Glutamatergic neuron (in vitro differentiated cells): ENCODE measurements around the gene YJU2. TPM values are rescaled to one million over a fixed set of nuclear protein-coding genes. Genes with fewer than 3 reads are reported as not detected.
"Not testable (repeated sequence)": the region's sequence is repeated elsewhere in the genome, so short reads cannot be mapped to it uniquely, and the experiment has no call there.

ENCODE experiments used
- DNase-seq: peaks from one replicate; pipeline ENCODE4 v3.0.0; 2022
- H3K27ac Mint-ChIP-seq: one replicate; pipeline ENCODE4 v1.8.0; 2020; ENCODE audit warnings: mild to moderate bottlenecking, mixed read lengths, inconsistent platforms; ENCODE audit not compliant: unreplicated experiment
- H3K27me3 Mint-ChIP-seq: one replicate; pipeline ENCODE4 v1.8.0; 2020; ENCODE audit warnings: mild to moderate bottlenecking, moderate library complexity, mixed read lengths, inconsistent platforms; ENCODE audit not compliant: unreplicated experiment
- H3K36me3 Mint-ChIP-seq: one replicate; pipeline ENCODE4 v1.8.0; 2020; ENCODE audit warnings: mild to moderate bottlenecking, mixed read lengths, inconsistent platforms; ENCODE audit not compliant: unreplicated experiment
- H3K4me1 Mint-ChIP-seq: one replicate; pipeline ENCODE4 v1.8.0; 2020; ENCODE audit warnings: mild to moderate bottlenecking, low read depth, mixed read lengths, inconsistent platforms; ENCODE audit not compliant: unreplicated experiment
- H3K4me3 Mint-ChIP-seq: one replicate; pipeline ENCODE4 v1.8.0; 2020; ENCODE audit warnings: mild to moderate bottlenecking, mixed read lengths, inconsistent platforms; ENCODE audit not compliant: unreplicated experiment
- H3K9me3 Mint-ChIP-seq: one replicate; pipeline ENCODE4 v1.8.0; 2020; ENCODE audit warnings: mild to moderate bottlenecking, moderate library complexity, mixed read lengths, inconsistent platforms; ENCODE audit not compliant: unreplicated experiment
- CTCF ChIP-seq: fragments of 200-600 bp; sonication (generic); IDR thresholded peaks from one replicate; pipeline ENCODE4 v1.5.0; 2021; ENCODE audit not compliant: partially characterized antibody, unreplicated experiment
- total RNA-seq: library from RNA; stranded (reverse); fragmentation: NEBNext Ultra II Directional; extraction: Animal tissue kit (Norgen Biotek cat#: 25700); gene quantifications from one replicate; pipeline ENCODE4 v1.2.1, GENCODE V29; 2021; ENCODE audit not compliant: unreplicated experiment

Gene YJU2
- total RNA-seq, 1 donor from 2014 or later, result 18.7 TPM

GRCh38 chr19:4210166-4210731 is 36.6 kb upstream of the YJU2 start:
- Mint-ChIP-seq H3K27me3 (no peaks in the 10 kb centered on the region), H3K27ac (no peak overlapping the region), H3K4me3 (no peak overlapping the region), H3K36me3 (no peaks in the 10 kb centered on the region), H3K4me1 (no peaks in the 10 kb centered on the region), H3K9me3 (no peaks in the 10 kb centered on the region)
- TF ChIP-seq CTCF, result no peak
- no peak for DNase-seq

- no peak for TF ChIP-seq CTCF
- Mint-ChIP-seq H3K4me1 (no peaks in the 10 kb centered on the region), H3K9me3 (peaks cover 5% of the 10 kb centered on the region), H3K27me3 (no peaks in the 10 kb centered on the region), H3K4me3 (no peak overlapping the region), H3K27ac (no peak overlapping the region), H3K36me3 (no peaks in the 10 kb centered on the region)
- no peak for DNase-seq
Measured at GRCh38 chr19:4213116-4213515, 33.8 kb upstream of the YJU2 start.

- H3K27me3 Mint-ChIP-seq, result no peaks in the 10 kb centered on the region
Measured at GRCh38 chr19:4215807-4216206, 31.1 kb upstream of the YJU2 start.

GRCh38 chr19:4216846-4217245 is 30.0 kb upstream of the YJU2 start:
- Mint-ChIP-seq H3K27ac (no peak overlapping the region), H3K36me3 (no peaks in the 10 kb centered on the region), H3K4me3 (no peak overlapping the region), H3K27me3 (no peaks in the 10 kb centered on the region), H3K4me1 (no peaks in the 10 kb centered on the region), H3K9me3 (peaks cover 7% of the 10 kb centered on the region)
- no peak for DNase-seq
- TF ChIP-seq CTCF, result no peak

More at GRCh38 chr19:4215807-4216206, 31.1 kb upstream of the YJU2 start:
- Mint-ChIP-seq H3K27ac (no peak overlapping the region), H3K36me3 (no peaks in the 10 kb centered on the region), H3K9me3 (peaks cover 7% of the 10 kb centered on the region), H3K4me1 (no peaks in the 10 kb centered on the region), H3K4me3 (no peak overlapping the region)
- no peak for TF ChIP-seq CTCF
- DNase-seq, result no peak

- no peaks in the 10 kb centered on the region for H3K27me3 Mint-ChIP-seq
- H3K4me3 Mint-ChIP-seq, result no peak overlapping the region
- no peaks in the 10 kb centered on the region for H3K36me3 Mint-ChIP-seq
- H3K9me3 Mint-ChIP-seq, result peaks cover 7% of the 10 kb centered on the region
- no peak for DNase-seq
- H3K4me1 Mint-ChIP-seq, result no peaks in the 10 kb centered on the region
- no peak for TF ChIP-seq CTCF
- no peak overlapping the region for H3K27ac Mint-ChIP-seq
Measured at GRCh38 chr19:4217429-4218264, 29.2 kb upstream of the YJU2 start.

- H3K4me3 Mint-ChIP-seq, result not testable (repeated sequence)
Measured at GRCh38 chr19:4218523-4218922, 28.4 kb upstream of the YJU2 start.

More at GRCh38 chr19:4218523-4218922, 28.4 kb upstream of the YJU2 start:
- H3K9me3 Mint-ChIP-seq, H3K27ac Mint-ChIP-seq, DNase-seq, H3K4me1 Mint-ChIP-seq, H3K36me3 Mint-ChIP-seq, H3K27me3 Mint-ChIP-seq: not testable (repeated sequence)
